HS-27A (cell line): ENCODE measurements around the gene FBXO17.

ENCODE experiments used
- DNase-seq: peaks from one replicate; pipeline ENCODE4 v3.0.0-alpha.2; 2012; ENCODE audit warnings: low read depth, missing footprints

FBXO17 gene

GRCh38 chr19:38915329-38916321 is 59.9 kb downstream of the FBXO17 start:
- DNase-seq: no peak

- DNase-seq: no peak
Observed at GRCh38 chr19:38913958-38914357, 61.6 kb downstream of the FBXO17 start.

DNA sequence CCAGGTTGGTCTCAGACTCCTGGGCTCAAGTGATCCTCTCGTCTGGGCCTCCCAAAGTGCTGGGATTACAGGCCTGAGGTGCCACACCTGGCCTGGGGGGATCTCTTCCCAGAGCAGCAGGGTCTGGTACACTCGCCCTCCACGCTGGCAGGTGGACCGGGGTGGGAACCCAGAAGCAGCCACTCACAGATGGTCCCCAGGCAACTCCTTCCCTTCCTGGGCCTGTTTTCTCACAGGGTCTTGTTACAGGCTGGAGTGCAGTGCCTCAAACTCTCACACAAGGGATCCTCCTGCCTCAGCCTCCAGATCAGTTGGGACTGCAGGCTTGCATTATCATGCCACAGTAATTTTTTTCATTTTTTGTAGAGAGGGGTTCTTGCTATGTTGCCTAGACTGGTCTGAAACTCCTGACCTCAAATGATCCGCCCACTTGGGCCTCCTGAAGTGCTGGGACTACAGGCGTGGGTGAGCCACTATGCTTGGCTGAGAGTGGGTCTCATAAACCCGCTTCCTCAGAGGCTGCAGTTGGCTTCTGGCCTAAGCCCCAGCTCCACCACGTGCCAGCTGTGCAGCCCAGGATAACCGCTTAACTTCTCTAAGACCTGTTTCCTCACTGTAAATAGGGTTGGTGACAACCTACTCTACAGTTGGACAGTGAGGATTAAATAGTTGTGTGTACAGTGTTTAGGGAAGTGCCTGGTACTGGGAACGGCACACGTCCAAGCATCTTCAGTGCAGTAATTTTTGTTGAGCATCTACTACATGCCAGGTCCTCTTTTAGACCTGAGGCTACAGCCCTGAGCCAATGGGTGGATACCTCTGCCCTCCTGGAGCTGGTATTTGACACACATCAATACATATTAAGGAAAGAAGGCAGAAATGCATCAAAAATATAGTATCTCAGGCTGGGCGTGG is 62.7 kb downstream of the FBXO17 start:
- DNase-seq: no peak

DNA sequence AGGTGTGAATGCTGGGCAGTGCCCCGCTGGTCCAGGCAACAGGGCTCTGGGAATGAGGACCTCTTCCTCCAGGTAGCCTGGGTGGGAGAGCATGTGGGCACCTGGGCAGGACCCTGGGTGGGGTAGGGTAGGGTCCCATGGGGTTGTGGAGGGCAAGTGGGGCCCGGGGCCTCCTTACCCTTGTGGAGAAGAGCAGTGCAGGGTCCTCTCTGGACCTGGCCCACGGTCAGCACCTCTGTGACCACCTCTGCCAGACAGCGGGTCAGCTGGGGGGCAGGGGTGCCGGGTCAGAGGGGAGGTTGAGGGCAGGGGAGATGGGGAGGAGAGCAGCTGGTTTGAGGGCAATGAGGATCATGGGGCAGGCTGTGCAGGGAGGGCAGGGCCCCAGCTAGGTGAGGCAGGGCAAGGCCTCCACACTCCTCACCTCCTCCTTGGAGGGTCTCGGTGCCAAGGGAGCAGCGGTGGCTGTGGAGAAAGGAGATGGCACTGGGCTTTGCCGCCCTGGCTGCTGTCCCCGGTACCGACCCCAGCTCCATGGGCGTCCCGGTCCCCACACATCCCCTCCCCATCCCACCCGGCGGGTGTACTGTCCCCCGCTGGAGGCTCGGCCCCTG is 64.0 kb downstream of the FBXO17 start:
- no peak for DNase-seq

DNA sequence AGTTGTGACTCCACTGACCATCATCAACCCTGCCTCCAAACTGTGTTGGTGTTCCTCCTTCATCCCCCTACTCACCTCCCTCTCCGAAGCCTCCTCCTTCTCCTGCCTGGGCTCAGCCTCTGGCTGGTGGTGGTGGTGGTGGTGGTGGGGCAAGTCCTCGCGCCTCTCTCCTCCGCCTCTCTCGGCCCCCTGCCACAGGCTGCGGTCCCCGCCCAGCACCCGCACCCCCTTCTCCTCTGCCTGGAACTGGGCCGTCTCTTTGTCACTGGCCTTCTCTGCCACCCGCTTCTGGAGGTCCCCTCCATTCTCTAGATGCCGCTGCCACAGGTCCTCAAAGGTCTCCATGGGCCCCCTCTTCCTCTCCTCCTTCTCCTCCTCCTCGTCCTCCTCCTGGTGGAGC is 65.1 kb downstream of the FBXO17 start:
- no peak for DNase-seq

DNA sequence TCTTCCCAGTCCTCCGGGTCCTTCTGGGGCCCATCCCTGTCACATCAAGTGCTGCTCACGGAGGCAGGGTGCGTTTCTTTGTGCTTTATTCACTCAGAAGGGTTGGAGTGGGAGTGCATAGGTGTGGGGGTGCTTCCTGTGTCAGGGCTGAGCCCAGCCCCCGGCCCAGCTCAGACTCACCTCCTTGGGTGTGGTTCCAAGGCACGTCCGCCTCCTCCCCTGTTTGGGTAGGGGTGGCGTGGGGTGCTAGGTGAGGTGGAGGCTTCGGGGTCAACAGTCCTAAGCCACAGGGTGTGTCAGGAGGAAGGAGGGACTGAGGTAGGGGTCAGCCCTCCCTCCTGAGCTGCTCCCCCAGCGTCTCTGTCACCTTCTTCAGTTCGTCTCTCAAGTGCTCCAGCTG is 66.6 kb downstream of the FBXO17 start:
- DNase-seq: no peak

DNA sequence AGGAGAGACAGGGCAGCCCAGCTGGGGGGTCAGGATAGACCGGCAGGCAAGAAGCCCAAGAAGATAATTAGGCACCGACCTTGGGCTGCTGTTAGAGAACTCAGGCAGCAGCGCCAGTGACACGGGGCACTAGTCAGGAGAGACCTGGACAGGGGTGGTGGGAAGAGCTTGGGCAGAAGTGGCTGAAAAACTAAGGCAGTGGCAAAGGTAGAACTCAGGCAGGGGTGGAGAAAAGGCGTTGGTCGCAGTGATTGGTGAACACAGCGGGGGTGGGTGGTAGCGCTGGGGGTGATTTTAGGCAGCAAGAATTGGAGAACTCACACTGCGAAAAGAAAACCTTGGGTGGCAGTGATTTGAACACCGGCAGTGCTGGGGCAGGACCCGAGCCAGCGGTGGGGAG is 67.9 kb downstream of the FBXO17 start:
- no peak for DNase-seq

DNA sequence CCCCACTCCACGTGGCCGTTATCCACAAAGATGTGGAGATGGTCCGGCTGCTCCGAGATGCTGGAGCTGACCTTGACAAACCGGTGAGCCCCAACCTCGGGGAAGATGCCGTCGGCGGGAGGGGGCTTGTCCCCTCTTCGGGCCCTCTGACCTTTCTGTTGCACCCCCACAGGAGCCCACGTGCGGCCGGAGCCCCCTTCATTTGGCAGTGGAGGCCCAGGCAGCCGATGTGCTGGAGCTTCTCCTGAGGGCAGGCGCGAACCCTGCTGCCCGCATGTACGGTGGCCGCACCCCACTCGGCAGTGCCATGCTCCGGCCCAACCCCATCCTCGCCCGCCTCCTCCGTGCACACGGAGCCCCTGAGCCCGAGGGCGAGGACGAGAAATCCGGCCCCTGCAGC is 68.3 kb downstream of the FBXO17 start:
- no peak for DNase-seq

GRCh38 chr19:38905620-38906019 is 69.9 kb downstream of the FBXO17 start:
- DNase-seq: no peak

- DNase-seq: no peak
Observed at GRCh38 chr19:38904581-38905539, 70.7 kb downstream of the FBXO17 start.

- no peak for DNase-seq
Observed at GRCh38 chr19:38901683-38902082, 73.9 kb downstream of the FBXO17 start.

DNA sequence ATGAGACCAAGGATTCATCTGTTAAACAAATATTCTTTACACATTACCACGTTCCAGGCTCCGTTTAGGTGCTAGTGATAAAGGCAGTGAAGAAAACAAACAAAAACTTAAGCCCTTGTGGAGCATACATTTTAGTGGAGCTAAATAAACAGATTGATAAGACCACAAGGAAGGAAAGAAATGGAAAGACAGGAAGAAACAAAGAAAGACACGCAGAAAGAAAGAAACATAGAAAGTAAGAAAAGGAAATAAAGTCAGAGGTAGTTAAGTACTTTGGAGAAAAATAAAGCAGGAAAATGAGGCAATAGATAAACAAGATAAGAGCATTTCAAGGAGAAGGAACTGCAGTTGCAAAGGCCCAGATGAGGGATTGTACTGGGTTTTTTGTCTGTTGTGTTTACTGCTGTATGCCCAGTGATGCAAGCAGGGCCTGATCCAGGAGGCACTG is 74.8 kb downstream of the FBXO17 start:
- DNase-seq: no peak

DNA sequence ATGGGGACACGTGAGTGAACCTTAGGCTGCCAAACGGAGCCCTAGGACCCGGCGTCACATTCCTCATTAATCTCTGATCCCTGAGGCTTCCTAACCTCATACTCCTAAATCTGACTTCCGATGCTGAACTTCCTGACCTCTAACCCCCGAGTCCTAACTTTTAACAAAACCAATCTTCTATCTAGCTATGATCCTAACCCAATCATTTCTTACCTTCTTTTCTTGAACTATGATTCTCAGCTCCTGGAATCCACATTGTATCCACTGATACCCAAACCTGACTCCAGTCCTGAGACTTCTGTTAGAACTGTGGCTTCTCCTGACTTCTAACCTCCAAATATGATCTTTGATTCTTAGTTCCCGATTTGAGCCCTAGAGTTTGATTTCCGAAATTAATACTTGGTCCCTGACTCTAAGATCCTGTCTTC is 75.3 kb downstream of the FBXO17 start:
- no peak for DNase-seq

DNA sequence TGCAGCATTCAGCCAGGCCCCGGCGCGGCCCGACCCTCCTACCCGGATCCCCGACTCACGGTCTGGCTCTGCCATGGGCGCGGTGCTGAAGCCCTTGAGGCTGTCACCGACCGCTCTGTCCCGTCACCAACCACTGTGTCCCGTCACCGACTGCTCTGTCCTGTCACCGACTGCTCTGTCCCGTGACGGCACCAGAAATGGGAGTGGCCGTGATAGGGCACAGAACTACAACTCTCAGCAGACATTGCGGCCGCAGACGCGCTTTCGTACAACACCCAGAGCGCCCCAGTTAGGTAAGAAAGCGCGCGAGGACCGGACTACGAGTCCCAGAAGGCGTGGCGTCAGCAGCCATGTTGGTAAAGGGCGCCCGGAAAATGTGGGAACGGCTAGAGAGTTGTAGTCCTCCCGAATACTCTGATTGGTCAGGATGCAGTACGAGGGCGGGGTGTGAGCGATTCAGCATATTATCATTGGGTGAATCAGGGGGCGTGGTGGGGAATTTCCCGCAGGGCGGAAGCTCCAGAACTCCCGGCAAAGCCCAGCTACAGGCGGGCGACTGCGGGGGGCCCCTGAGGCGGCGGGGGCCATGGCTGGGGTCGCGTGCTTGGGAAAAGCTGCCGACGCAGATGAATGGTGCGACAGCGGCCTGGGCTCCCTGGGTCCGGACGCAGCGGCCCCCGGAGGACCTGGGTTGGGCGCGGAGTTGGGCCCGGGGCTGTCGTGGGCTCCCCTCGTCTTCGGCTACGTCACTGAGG is 75.9 kb downstream of the FBXO17 start, which contains the start of the genes NFKBIB and SIRT2:
NFKBIB (plus strand) TSS at position 523 of the 755 bp plus-strand sequence; CDS start at position 587, 64 bp downstream.
SIRT2 (minus strand) TSS at position 172 of the 755 bp plus-strand sequence; CDS start at position 75, 97 bp downstream.
- DNase-seq: peak; percentile 100

DNA sequence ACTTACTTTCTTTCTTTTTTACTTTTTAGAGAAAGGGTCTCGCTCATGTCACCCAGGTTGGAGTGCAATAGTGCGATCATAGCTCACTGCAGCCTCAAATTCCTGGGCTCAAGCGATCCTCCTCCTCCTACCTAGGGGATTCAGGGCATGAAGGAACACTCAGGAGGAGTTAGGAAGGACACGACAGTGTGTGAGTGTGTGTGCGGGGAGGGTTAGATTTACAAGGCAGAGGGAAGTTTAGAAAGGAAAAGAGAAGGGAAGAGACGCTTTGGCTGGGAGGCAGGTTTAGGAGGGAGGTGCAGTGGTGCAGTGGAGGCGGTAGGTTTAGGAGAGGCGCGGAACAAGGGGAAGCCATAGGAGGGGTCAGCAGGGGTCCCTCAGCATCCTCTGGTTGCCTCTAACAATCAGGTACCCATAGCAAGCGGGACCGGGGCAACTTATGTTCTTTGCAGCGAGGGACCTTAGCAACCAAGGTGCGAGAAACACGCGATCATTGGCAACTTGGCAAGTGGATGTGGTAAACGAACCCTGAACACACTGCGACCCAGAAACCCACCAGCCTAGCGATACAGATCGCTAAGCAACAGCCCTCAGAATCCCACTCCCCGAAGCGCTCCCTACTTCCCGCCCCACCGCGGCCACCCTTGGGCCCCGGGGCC is 76.6 kb downstream of the FBXO17 start:
- DNase-seq: no peak

GRCh38 chr19:38894968-38895367 is 80.6 kb downstream of the FBXO17 start:
- no peak for DNase-seq

DNA sequence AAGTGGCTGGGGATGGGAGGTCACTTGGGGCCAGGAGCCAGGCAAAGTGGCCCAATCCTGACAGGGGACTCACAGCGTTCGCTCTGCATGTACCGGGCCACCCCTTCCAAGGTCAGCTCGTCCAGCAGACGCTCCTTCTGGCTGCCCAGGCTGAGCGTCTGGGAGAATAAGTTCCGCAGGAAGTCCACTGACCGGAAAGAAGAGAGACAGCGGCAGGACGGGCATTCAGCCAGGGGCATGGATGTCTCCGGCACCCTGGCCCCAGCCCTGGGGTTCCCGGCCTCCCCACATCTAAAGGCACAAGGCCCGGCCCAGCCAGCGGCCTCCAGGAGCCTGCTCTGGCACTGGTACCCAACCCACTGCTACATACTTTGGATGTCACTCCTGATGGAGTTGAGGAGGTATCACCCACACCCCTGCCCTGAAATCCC is 82.2 kb downstream of the FBXO17 start:
- DNase-seq: no peak

DNA sequence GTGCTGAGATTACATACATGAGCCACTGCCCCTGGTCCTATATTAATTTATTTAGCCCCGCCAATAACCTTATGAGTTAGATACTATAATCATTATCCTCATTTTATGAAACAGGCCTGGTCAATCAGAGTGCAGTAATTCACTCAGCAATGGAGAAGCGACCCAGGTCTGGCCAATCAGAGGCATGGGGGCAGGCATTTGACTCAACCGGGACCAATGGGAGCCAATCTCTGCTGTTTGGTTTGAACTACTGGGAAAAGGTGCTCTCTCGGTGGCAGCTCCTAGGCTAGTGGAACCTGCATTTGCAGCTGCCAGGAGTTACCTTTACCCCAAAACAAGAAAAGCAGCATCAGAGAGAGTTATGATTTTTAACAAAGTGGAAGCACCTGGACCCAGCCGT is 82.7 kb downstream of the FBXO17 start:
- DNase-seq: no peak

DNA sequence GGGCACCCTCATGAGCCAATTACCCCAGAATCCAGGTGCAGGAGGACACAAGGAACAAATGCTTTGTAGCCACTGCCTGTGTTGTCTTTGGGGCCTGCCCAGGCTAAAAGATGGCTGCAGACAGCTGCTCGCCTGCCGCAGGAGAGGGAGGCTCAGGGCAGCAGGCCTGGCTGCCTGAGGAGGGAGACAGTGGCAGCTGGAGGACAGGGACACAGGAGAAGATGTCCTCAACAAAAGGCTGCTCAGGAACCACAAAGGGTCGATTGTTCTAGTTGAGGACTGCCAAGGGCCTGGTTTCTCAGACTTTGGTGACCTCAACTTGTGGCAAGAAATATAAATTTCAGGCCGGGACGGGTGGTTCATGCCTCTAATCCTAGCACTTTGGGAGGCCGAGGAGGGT is 83.8 kb downstream of the FBXO17 start:
- no peak for DNase-seq
